K562 (cell line): ENCODE measurements around the gene SMARCD2. TPM values are rescaled to one million over a fixed set of nuclear protein-coding genes. Genes with fewer than 3 reads are reported as not detected.

ENCODE experiments used
- ATAC-seq: fragments of 200-7000 bp; cut with Tn5 transposase; 3 replicates; pipeline ENCODE4 v1.9.1; 2020; ENCODE audit warnings: moderate library complexity
- BruUV-seq: library from RNA; stranded (reverse); fragments of 400-500 nt; replicated peaks from 2 replicates; lab custom pipeline; 2021; lab: Mats Ljungman, UMichigan
- CTCF ChIA-PET: fragments of 300-600 bp; formaldehyde crosslinking; extraction: SDS; loops from one replicate; lab custom pipeline; 2021; ENCODE audit warnings: low intra/inter-chr PET ratio; lab: Yijun Ruan, JAX
- POLR2A ChIA-PET: fragments of 300-600, 350-650 bp; sonication (Branson Sonifier 250); formaldehyde crosslinking; extraction: SDS; loops from one replicate; lab custom pipeline; 2021; ENCODE audit warnings: antibody characterized with exemption, inconsistent platforms; lab: Yijun Ruan, JAX
- DNase-seq, 4 experiments: peaks; one replicate each; pipeline versions ENCODE4 v3.0.0 to v3.0.0-alpha.2; 2011 to 2018; ENCODE audit warnings: low spot score in 3 of 4, mixed read lengths in 3 of 4; ENCODE audit errors: extremely low read depth in 1 of 4
- FAIRE-seq: peaks from 2 replicates; lab custom pipeline; 2011; peaks lifted over from hg19 to GRCh38; lab: Jason Lieb, UNC
- H2AFZ ChIP-seq: 2 replicates; pipeline ENCODE4 v1.6.0; 2011; ENCODE audit warnings: low read depth, low read length, control low read depth, inconsistent platforms
- H3K27ac ChIP-seq: fragments of 200-600 bp; 3 replicates; pipeline ENCODE4 v1.8.0; 2011; ENCODE audit warnings: low read depth, mild to moderate bottlenecking, control low read depth, inconsistent platforms, low read length, moderate library complexity, mixed read lengths; ENCODE audit errors: extremely low read depth
- H3K27me3 ChIP-seq, 2 experiments: fragments of 300-600 bp in 1 of 2; 2 replicates in 1 of 2; 3 replicates in 1 of 2; pipeline versions ENCODE4 v1.6.0 to v1.8.0; 2011; ENCODE audit warnings: inconsistent platforms in 2 of 2, low read length in 2 of 2, mild to moderate bottlenecking in 1 of 2, mixed read lengths in 1 of 2, moderate library complexity in 1 of 2; ENCODE audit not compliant: control insufficient read depth in 2 of 2, insufficient read depth in 2 of 2
- H3K36me3 ChIP-seq: fragments of 300-600 bp; 3 replicates; pipeline ENCODE4 v1.8.0; 2011; ENCODE audit warnings: mild to moderate bottlenecking, low read length, inconsistent platforms; ENCODE audit not compliant: control insufficient read depth, insufficient read depth
- H3K4me1 ChIP-seq, 2 experiments: fragments of 200-600 bp in 1 of 2; replicated peaks in 1 of 2; 2 replicates in 1 of 2; 3 replicates in 1 of 2; pipeline versions ENCODE4 v1.5.1 to v1.8.0; 2011; ENCODE audit warnings: inconsistent platforms in 2 of 2, low read length in 2 of 2, mild to moderate bottlenecking in 1 of 2, mixed read lengths in 1 of 2, moderate library complexity in 1 of 2; ENCODE audit not compliant: control insufficient read depth in 2 of 2, insufficient read depth in 2 of 2
- H3K4me2 ChIP-seq: 2 replicates; pipeline ENCODE4 v1.6.1; 2011; ENCODE audit warnings: low read length, control low read depth, inconsistent platforms, mixed read lengths; ENCODE audit not compliant: insufficient read depth
- H3K4me3 ChIP-seq: fragments of 200-600 bp; sonication (generic), shearing (Covaris generic); 2 replicates; pipeline ENCODE4 v1.5.1; 2016; ENCODE audit warnings: control low read depth, inconsistent platforms
- H3K79me2 ChIP-seq: fragments of 200-600 bp; 3 replicates; pipeline ENCODE4 v1.8.0; 2011; ENCODE audit warnings: low read length, inconsistent platforms; ENCODE audit not compliant: control insufficient read depth, insufficient read depth
- H3K9ac ChIP-seq, 2 experiments: 2 replicates each; pipeline versions ENCODE4 v1.6.0 to v1.6.1; 2011; ENCODE audit warnings: low read depth in 2 of 2, low read length in 2 of 2, control low read depth in 1 of 2, inconsistent platforms in 1 of 2, mild to moderate bottlenecking in 1 of 2, mixed read lengths in 1 of 2; ENCODE audit not compliant: insufficient read depth in 1 of 2
- H3K9me1 ChIP-seq: one replicate; pipeline ENCODE4 v1.6.0; 2011; ENCODE audit warnings: inconsistent platforms, mild to moderate bottlenecking, low read length, moderate library complexity; ENCODE audit not compliant: control insufficient read depth, insufficient read depth
- H3K9me3 ChIP-seq: replicated peaks from 2 replicates; pipeline ENCODE4 v1.5.1; 2011; ENCODE audit warnings: low read depth, low read length, inconsistent platforms; ENCODE audit not compliant: control insufficient read depth, insufficient read depth
- H4K20me1 ChIP-seq: replicated peaks from 2 replicates; pipeline ENCODE4 v1.6.1; 2011; ENCODE audit warnings: low read length, inconsistent platforms, mixed read lengths; ENCODE audit not compliant: control insufficient read depth, insufficient read depth
- NELFE ChIP-seq: IDR thresholded peaks from 2 replicates; pipeline ENCODE4 v1.6.1; 2011; ENCODE audit warnings: mild to moderate bottlenecking; ENCODE audit not compliant: insufficient read depth, insufficient read length
- POLR2A ChIP-seq: fragments of 450-650 bp; conservative IDR thresholded peaks from 2 replicates; pipeline ENCODE4 v1.6.1; 2016
- RBFOX2 ChIP-seq: fragments of 200-400 bp; formaldehyde crosslinking; IDR thresholded peaks from 2 replicates; pipeline ENCODE4 v1.6.1; 2017; ENCODE audit warnings: low read depth, mild to moderate bottlenecking, low read length, moderate library complexity
- RBM25 ChIP-seq: fragments of 200-400 bp; formaldehyde crosslinking; IDR thresholded peaks from 2 replicates; pipeline ENCODE4 v1.6.1; 2018; ENCODE audit warnings: low read length, low read depth, moderate library complexity; ENCODE audit not compliant: severe bottlenecking
- WGBS: fragments of 100-300 bp; shearing (Covaris generic); methylation state at CpG from one replicate; pipeline ENCODE4 v1.1.6; 2016; ENCODE audit warnings: low coverage, mixed read lengths; ENCODE audit not compliant: insufficient coverage; ENCODE audit errors: missing lambda C conversion rate; 5-methylcytosine and 5-hydroxymethylcytosine counted together
- in situ Hi-C: fragments of 300-500 bp; cut with MboI; formaldehyde crosslinking; loops from 4 replicates; pipeline ENCODE4 v1.15.0; 2018; ENCODE audit warnings: inconsistent platforms, mixed read lengths
- intact Hi-C: fragments of 100-400 bp; cut with micrococcal nuclease; formaldehyde crosslinking; loops from 2 replicates; pipeline ENCODE4 v1.14.2; 2022
- polyA plus RNA-seq, 8 experiments: library from polyadenylated mRNA; depleted of rRNA in 4 of 8; stranded (reverse) in 5 of 8; unstranded in 3 of 8; fragments of >200 nt; fragmentation: Nextera tagmentation in 2 of 8; fragmentation: Illumina TruSeq in 1 of 8; extraction: Ambion mirVana in 2 of 8; extraction: Trizol in 1 of 8; gene quantifications; 2 replicates each; pipeline versions ENCODE4 v1.2.1 to v1.2.3, GENCODE V29; 2011 to 2014; ENCODE audit warnings: inconsistent platforms in 1 of 8, missing spikeins in 1 of 8
- total RNA-seq, 7 experiments: library from RNA; depleted of rRNA in 6 of 7; stranded (reverse); fragments of >200 nt in 6 of 7; fragmentation: Illumina TruSeq in 2 of 7; extraction: Trizol in 2 of 7; gene quantifications; 2 replicates each; pipeline versions ENCODE4 v1.2.1 to v1.2.3, GENCODE V29; 2011 to 2021; ENCODE audit warnings: low replicate concordance in 1 of 7
- TF ChIP-seq, protein P1 (sequence below): fragments of 200-800 bp; sonication (Bioruptor generic); IDR thresholded peaks from 2 replicates; pipeline ENCODE4 v1.6.1; 2017; ENCODE audit warnings: missing genetic modification characterization, missing compliant biosample characterization

Gene SMARCD2
- total and polyA plus RNA-seq, 9 of the 15 experiments (the other 6 are each of a cell fraction or from before 2014, with no cell fraction given): 1.7 to 114 (median 90.3) TPM

DNA sequence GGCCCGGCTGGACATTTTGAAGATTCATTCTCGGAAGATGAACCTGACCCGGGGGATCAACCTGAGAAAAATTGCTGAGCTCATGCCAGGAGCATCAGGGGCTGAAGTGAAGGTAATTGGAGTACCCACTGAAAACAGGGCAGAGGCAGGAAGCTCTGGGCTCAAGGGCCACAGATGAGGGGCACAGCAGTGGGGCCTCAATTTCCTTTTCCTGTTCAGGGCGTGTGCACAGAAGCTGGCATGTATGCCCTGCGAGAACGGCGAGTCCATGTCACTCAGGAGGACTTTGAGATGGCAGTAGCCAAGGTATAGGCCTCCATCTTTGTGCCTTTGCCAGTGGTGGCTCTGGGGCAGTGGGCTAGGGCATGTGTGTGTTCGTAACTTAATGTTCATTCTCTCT is 11.0 kb downstream of the SMARCD2 start:
- FAIRE-seq (no peak), ATAC-seq (no peak), DNase-seq (no peak)
- ChIA-PET POLR2A (interaction anchor here (1.0 to 4.6 kb wide), 3 partner anchors 10 to 61 kb away, joined by 3 to 66 read pairs (median 3); partner anchors contain the start of gene SMARCD2), CTCF (no interaction called here)
- peaks cover 9 to 11% of the 10 kb centered on the region in 2 experiments; a peak in 3 of 5 replicates for H3K4me1 ChIP-seq
- H3K9ac ChIP-seq: no peak overlapping the region
- no peaks in the 10 kb centered on the region for H3K27me3 ChIP-seq
- in situ Hi-C loops (loop anchor here (25.0 kb wide), 1 partner anchor 394 kb away; the partner anchor contains the start of gene CYB561), intact Hi-C loops (loop anchor here (10.0 kb wide), 1 partner anchor 137 kb away; no protein-coding TSS in a partner anchor)
- no peak overlapping the region for H3K4me2 ChIP-seq
- no peaks in the 10 kb centered on the region for H4K20me1 ChIP-seq
- H3K9me3 ChIP-seq: no peaks in the 10 kb centered on the region
- peaks cover 38% of the 10 kb centered on the region for H3K79me2 ChIP-seq
- TF ChIP-seq POLR2A (0 out of 2 replicates have a peak, but pooled peaks have one; percentile 11), NELFE (no peak), RBFOX2 (peak; percentile 33; the same call in 1 of the 2 replicates)
- H2AFZ ChIP-seq: no peak overlapping the region
- H3K9me1 ChIP-seq: no peaks in the 10 kb centered on the region
- H3K36me3 ChIP-seq: peaks cover 83% of the 10 kb centered on the region
- H3K4me3 ChIP-seq: no peak overlapping the region
- BruUV-seq: no TSS peak
- 91% methylated on average over 7 of the region's 8 CpGs for WGBS
- H3K27ac ChIP-seq: no peak overlapping the region

DNA sequence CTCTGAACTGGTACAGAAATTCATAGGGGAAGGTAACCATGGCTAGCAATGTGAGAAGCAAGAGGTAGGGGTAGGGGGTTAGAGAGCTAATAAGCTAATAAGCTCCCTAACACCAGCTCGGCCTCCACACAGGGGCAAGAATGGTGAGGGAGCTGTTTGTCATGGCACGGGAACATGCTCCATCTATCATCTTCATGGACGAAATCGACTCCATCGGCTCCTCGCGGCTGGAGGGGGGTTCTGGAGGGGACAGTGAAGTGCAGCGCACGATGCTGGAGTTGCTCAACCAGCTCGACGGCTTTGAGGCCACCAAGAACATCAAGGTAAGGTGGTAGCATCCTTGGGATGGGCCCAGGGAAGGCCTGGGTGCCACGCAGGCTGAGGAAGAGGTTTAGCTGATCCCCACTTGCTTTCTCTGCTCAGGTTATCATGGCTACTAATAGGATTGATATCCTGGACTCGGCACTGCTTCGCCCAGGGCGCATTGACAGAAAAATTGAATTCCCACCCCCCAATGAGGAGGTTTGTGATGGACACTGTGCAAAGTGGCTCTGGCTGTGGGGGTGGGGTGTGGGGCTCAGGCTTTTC is 11.5 kb downstream of the SMARCD2 start:
- Histone ChIP-seq H3K9me3 (no peaks in the 10 kb centered on the region), H3K27me3 (no peaks in the 10 kb centered on the region), H3K4me1 (peaks cover 9 to 13% of the 10 kb centered on the region in 2 experiments; a peak in 3 of 5 replicates), H3K27ac (no peak overlapping the region), H3K36me3 (peaks cover 80% of the 10 kb centered on the region), H2AFZ (no peak overlapping the region), H3K4me3 (no peak overlapping the region), H4K20me1 (no peaks in the 10 kb centered on the region), H3K9ac (no peak overlapping the region)
- ATAC-seq: no peak
- BruUV-seq: no TSS peak
- no peak for DNase-seq
- FAIRE-seq: no peak
- POLR2A ChIA-PET: interaction anchor here (0.5 to 4.6 kb wide), 8 partner anchors 10 to 1731 kb away, joined by 3 to 66 read pairs (median 5); partner anchors contain the start of genes CCDC47, DDX42 and SMARCD2
- TF ChIP-seq RBFOX2: peak; percentile 57
- no peak for TF ChIP-seq RBM25
- TF ChIP-seq, protein P1, sequence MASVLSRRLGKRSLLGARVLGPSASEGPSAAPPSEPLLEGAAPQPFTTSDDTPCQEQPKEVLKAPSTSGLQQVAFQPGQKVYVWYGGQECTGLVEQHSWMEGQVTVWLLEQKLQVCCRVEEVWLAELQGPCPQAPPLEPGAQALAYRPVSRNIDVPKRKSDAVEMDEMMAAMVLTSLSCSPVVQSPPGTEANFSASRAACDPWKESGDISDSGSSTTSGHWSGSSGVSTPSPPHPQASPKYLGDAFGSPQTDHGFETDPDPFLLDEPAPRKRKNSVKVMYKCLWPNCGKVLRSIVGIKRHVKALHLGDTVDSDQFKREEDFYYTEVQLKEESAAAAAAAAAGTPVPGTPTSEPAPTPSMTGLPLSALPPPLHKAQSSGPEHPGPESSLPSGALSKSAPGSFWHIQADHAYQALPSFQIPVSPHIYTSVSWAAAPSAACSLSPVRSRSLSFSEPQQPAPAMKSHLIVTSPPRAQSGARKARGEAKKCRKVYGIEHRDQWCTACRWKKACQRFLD (CRISPR knock-in tag): no peak
- TF ChIP-seq, all 486 proteins: peak for 1
- CTCF ChIA-PET: no interaction called here
- WGBS: 93% methylated on average over 13 of the region's 15 CpGs
- in situ Hi-C loops (loop anchor here (25.0 kb wide), 1 partner anchor 394 kb away; the partner anchor contains the start of gene CYB561), intact Hi-C loops (loop anchor here (10.0 kb wide), 1 partner anchor 136 kb away; no protein-coding TSS in a partner anchor)
- no peak overlapping the region for H3K4me2 ChIP-seq
- H3K9me1 ChIP-seq: no peaks in the 10 kb centered on the region
- peaks cover 43% of the 10 kb centered on the region for H3K79me2 ChIP-seq
